NAMALWA (cell line): ENCODE measurements around the gene APEH.
A peak's percentile ranks its signal among the peaks of the same experiment; 100 is the strongest.
"Not testable (repeated sequence)": the region's sequence is repeated elsewhere in the genome, so short reads cannot be mapped to it uniquely, and the experiment has no call there.

Experiments
- DNase-seq: peaks from one replicate; pipeline ENCODE4 v3.0.0-alpha.2; 2015; ENCODE audit warnings: low spot score

The APEH gene

GRCh38 chr3:49668861-49669260 is 5.3 kb upstream of the APEH start:
- DNase-seq = no peak

- no peak for DNase-seq
Measured at GRCh38 chr3:49669352-49669751, 4.8 kb upstream of the APEH start.

- no peak for DNase-seq
Measured at GRCh38 chr3:49670940-49671290, 3.2 kb upstream of the APEH start.

GRCh38 chr3:49671291-49672288 is 2.6 kb upstream of the APEH start:
- DNase-seq = peak; percentile 68

GRCh38 chr3:49673121-49673714 is 933 bp upstream of the APEH start:
- no peak for DNase-seq

- no peak for DNase-seq
Measured at GRCh38 chr3:49674497-49674983, 389 bp downstream of the APEH start.

GRCh38 chr3:49675912-49676311 is 1.8 kb downstream of the APEH start:
- no peak for DNase-seq

- no peak for DNase-seq
Measured at GRCh38 chr3:49680493-49681231, 6.5 kb downstream of the APEH start.

- no peak for DNase-seq
Measured at GRCh38 chr3:49681232-49681522, 7.0 kb downstream of the APEH start.

- DNase-seq = no peak
Measured at GRCh38 chr3:49681543-49681942, 7.4 kb downstream of the APEH start.

GRCh38 chr3:49683162-49683561 is 9.0 kb downstream of the APEH start:
- no peak for DNase-seq

- not testable (repeated sequence) for DNase-seq
Measured at GRCh38 chr3:49684453-49684852, 10.3 kb downstream of the APEH start.

GRCh38 chr3:49685103-49685502 is 11.0 kb downstream of the APEH start:
- DNase-seq = not testable (repeated sequence)

GRCh38 chr3:49685846-49686245 is 11.7 kb downstream of the APEH start:
- DNase-seq = not testable (repeated sequence)

GRCh38 chr3:49686346-49686745 is 12.2 kb downstream of the APEH start:
- not testable (repeated sequence) for DNase-seq

GRCh38 chr3:49686769-49687423 is 12.7 kb downstream of the APEH start:
- not testable (repeated sequence) for DNase-seq

- DNase-seq = not testable (repeated sequence)
Measured at GRCh38 chr3:49687424-49687795, 13.3 kb downstream of the APEH start.

GRCh38 chr3:49688338-49689045 is 14.3 kb downstream of the APEH start:
- DNase-seq = peak; percentile 24

GRCh38 chr3:49689046-49689907 is 15.1 kb downstream of the APEH start, which contains the start of the genes MST1 and RNF123:
MST1 (minus strand) TSS chr3:49689474; CDS start chr3:49688691, 783 bp downstream.
RNF123 (plus strand) TSS chr3:49689557; CDS start chr3:49691166, 1,609 bp downstream.
- DNase-seq = peak; percentile 80

- not testable (repeated sequence) for DNase-seq
Measured at GRCh38 chr3:49689908-49690624, 15.9 kb downstream of the APEH start.
